ENCODE results near the gene NEK2. TPM values are rescaled to one million over a fixed set of nuclear protein-coding genes. Genes with fewer than 3 reads are reported as not detected.

Gene NEK2
- 34.9 to 45.6 TPM (median 44.5 TPM) in 5 replicates for total RNA-seq (2022; extraction: Qiagen RNA extraction)

DNA sequence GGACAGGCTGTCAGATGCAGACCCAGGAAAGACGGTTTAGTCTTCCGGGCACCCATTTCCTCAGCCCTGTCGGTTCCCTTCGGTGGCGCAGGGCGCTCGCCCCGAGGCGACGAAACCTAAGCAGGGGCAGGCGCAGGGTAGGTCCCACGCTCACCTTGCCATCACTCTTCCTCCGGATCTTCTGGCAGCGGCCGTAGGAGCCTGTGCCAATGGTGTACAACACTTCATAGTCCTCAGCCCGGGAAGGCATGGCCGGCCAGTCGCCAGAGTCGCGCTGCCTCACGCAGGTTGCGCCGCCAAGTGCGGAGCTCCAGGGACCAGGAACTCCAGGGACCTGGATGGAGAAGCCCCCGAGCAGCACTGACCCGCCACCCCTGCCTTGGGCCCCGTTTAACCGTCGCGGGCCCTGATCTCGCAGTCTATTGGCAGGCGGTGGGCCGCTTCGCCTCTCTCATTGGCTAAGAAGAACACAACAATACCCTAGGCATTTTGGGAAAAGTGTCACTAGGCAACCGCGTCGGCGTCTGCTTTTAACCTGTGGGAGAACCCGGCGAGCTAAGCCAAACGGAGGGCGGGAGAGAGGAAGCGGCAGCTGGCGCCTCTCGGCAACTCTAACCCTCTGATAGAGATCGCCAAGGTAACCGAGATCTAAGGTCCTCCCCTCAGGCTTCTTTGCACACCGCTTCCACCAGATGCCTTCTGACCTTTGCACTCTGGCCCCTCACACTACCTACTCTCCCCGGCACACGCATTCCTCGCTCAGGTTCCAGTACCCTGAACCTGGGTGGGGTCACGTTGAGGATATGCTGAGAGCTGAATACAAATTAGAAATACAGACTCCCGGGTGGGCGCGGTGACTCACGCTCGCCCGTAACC, at the start of gene NEK2:
TSS of gene NEK2 (minus strand) at position 392 of the 876 bp plus-strand sequence. CDS start at position 250, 142 bp downstream.

Other genes starting within 250 kb of the NEK2 start
- not detected in 5 replicates for gene RD3, start 183.5 kb downstream of the NEK2 start, total RNA-seq (2022; extraction: Qiagen RNA extraction)
- gene SLC30A1, start 96.5 kb downstream of the NEK2 start, total RNA-seq (2022; extraction: Qiagen RNA extraction), result 20.8 to 25.0 TPM (median 24.2 TPM) in 5 replicates
- gene LPGAT1, start 155.1 kb upstream of the NEK2 start, total RNA-seq (2022; extraction: Qiagen RNA extraction), result 20.3 to 29.5 TPM (median 26.0 TPM) in 5 replicates